Measurements from ENCODE around the gene UCHL3.

UCHL3 gene

GRCh38 chr13:75549262-75550158 lies at the start of gene UCHL3:
Gene UCHL3 (plus strand): TSS chr13:75549791. CDS start chr13:75549821, 30 bp downstream.
- intact Hi-C loops (cut with DNase I) = loop anchor here (1.0 to 5.0 kb wide), 3 partner anchors 11 to 177 kb away; partner anchors contain the start of gene TBC1D4
- DNase-seq = peak; percentile 93 to 99 (median 94)

DNA sequence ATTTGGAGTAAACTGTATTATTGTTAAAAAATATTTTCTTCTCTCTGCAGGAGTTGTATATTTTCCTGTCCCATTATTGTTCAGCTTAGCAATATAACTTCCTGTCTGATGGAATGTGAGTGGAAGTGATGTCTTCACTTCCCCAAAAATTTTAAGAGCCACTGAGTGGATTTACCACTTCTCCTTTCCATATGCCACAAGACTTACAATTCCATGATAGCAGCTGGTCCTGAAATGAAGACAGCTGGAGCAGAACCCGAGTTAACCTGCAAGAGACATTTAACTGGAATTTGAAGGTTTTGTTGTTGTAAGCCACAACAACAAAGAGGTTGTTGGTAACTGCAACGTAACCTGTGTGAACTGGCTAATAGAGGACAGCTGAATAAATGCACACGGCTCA lies 44.3 kb upstream of the UCHL3 start:
- intact Hi-C loops (cut with DNase I) = no loop called here
- no peak for DNase-seq

GRCh38 chr13:75506018-75506417 lies 43.6 kb upstream of the UCHL3 start:
- intact Hi-C loops (cut with DNase I) = no loop called here
- no peak for DNase-seq

GRCh38 chr13:75507027-75508001 lies 42.3 kb upstream of the UCHL3 start:
- intact Hi-C loops (cut with DNase I) = no loop called here
- DNase-seq = peak in 2 of 10 donors; percentile 69 to 74

- DNase-seq = peak in 1 of 10 donors; percentile 55
- intact Hi-C loops (cut with DNase I) = no loop called here
Measured at GRCh38 chr13:75508002-75508548, 41.5 kb upstream of the UCHL3 start.

GRCh38 chr13:75511051-75511625 lies 38.5 kb upstream of the UCHL3 start:
- DNase-seq = no peak
- intact Hi-C loops (cut with DNase I) = no loop called here

DNA sequence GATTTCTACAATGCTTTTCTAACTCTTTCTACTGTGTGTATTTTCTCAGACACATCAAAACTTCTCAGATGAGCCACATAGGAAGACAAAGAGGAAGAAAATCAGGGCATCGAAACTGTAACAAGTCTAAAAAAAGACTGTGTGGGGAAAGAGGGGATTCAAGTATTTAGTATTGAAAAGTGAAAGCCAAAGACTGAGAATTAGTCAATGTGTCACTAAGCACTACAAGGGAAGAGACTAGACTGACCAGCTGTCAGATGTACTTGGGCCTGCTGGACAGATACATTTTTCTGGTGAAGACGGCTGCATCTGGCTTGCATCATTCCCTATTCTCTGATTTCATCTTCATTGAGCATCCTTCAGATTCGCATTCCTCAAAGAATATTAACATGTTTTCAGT lies 37.3 kb upstream of the UCHL3 start:
- DNase-seq = no peak
- intact Hi-C loops (cut with DNase I) = no loop called here

DNA sequence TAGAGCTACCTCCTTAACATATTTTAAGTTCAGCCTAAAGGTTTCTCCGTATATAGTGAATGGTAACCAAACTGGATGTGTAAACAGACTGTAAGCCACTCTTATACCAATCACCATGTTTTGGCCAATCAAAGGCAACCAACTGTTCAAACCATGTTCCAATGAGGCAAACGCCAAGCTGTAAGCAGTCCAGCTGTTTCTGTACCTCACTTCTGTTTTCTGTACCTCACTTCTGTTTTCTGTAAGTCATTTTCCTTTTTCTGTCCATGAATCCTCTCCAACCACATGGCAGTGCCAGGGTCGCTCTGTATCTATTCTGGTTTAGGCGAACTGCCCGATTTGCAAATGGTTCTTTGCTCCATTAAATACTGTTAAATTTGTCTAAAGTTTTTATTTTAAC lies 36.3 kb upstream of the UCHL3 start:
- no peak for DNase-seq
- intact Hi-C loops (cut with DNase I) = no loop called here

DNA sequence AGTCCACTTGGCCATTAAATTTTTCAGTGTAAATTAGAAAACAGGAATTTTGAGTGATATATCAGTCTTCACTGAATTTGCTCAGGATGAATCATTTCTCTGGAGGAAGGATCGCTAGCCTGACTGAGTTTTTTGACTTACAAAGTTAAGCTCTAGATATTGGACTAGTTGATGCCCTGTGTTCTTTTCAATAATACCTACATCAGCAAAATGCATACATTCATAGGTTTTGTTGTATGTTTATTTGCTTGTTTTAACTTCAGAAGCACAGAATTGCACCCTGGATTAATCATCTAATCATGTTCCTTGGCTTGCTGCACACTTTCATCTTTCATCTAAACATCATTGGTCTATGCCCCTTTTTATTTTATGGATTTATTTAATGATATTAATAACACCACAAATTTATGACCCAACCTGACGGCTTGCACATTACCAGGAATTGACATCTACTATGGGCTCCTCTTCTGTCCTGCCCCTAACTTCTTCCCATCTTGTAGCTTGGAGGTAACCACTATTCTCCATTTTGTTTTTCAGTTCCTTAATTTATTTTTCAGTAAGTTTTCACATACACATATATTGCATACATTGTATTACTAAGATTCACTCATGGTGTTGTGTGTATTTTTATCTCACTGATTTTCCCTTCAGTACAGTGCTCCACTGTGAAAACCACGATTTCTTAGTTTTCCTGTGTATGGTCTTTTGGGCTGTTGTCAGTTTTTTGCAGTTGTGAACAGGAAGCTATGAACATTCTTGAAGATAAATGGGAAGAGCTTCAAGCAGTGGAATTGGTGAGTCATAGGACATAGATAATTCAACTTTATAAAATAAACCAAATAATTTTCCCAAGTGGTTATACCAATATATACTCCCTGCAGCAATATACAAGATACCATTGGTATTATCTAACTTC lies 35.3 kb upstream of the UCHL3 start:
- intact Hi-C loops (cut with DNase I) = no loop called here
- DNase-seq = no peak

GRCh38 chr13:75518439-75519088 lies 31.0 kb upstream of the UCHL3 start:
- DNase-seq = peak in 3 of 10 donors; percentile 56 to 84 (median 77)
- intact Hi-C loops (cut with DNase I) = no loop called here

DNA sequence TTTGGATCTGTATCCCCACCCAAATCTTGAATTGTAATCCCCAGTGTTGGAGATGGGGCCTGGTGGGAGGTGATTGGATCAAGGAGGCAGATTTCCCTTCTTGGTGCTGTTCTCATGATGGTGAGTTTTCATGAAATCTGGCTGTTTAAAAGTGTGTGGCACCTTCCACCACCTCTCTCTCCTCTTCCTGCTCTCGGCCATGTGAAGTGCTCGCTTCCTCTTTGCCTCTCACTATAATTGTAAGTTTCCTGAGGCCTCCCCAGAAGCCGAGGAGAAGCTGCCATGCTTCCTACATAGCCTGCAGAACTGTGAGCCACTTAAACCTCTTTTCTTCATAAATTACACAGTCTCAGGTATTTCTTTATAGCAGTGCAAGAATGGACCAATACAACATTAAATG lies 27.6 kb upstream of the UCHL3 start:
- intact Hi-C loops (cut with DNase I) = no loop called here
- DNase-seq = no peak

DNA sequence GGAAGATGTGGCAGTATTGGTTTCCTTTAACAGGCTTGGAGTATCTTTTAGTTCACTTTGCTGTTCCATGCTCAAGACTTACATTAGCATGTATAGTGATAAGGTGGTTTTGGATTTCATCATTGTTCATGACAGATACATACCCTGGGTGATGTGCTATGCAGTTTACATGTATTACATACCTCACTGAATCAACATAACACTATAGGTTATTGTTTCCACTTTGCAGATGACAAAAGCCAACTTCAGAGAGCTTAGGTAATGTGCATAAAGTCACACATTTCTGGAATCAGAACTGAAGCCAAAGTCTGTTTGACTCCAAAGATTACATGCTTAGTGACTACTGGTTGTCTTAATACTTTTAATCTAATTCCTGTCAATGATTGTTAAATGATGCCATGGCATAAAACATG lies 19.0 kb upstream of the UCHL3 start:
- DNase-seq = no peak
- intact Hi-C loops (cut with DNase I) = no loop called here

- no peak for DNase-seq
- intact Hi-C loops (cut with DNase I) = no loop called here
Measured at GRCh38 chr13:75533861-75534260, 15.7 kb upstream of the UCHL3 start.

GRCh38 chr13:75537401-75538365 lies 11.9 kb upstream of the UCHL3 start, which contains the start of gene COMMD6:
Gene COMMD6 (minus strand): TSS chr13:75537841. CDS start chr13:75537805, 36 bp downstream.
- DNase-seq = peak; percentile 64 to 97 (median 80)
- intact Hi-C loops (cut with DNase I) = loop anchor here (1.0 kb wide), 1 partner anchor 12 kb away; the partner anchor contains the start of gene UCHL3

DNA sequence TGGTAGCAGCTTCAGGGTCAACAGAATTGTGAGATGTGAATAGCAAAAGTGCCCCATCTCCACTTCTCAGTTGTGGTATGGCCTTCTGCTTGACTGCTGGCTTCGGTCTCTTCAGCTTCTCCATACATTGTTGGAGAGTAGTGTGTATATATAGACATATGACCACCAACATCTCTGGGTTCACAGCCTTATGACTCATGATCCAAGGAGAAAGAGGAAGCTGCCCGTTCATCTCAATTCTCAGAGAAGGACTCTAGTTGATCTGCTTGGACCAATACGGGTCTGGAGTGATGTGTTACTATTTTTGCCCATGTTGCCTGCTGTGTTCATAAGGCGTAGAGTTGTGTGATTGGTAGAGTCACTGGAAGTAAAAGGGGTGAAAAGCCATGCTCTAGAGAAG lies 8.3 kb upstream of the UCHL3 start:
- DNase-seq = no peak
- intact Hi-C loops (cut with DNase I) = no loop called here

DNA sequence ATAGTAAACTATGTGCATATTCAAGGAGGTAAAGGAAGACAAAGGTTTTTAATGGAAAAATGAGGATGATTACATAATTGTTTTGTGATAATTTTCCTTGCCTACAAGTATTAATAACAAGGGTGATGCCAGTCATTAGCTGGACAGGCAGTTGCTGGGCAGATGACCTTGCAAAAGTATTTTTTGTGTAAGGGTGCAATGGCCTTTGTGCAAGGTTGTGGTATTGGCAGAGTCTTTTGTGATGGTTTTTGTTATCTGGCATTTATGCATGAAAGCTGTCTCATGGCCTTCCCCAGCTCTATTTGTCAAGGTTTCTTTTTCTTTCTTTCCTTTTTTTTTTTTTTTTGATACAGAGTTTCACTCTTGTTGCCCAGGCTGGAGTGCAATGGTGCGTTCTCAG lies 7.6 kb upstream of the UCHL3 start:
- DNase-seq = no peak
- intact Hi-C loops (cut with DNase I) = no loop called here

DNA sequence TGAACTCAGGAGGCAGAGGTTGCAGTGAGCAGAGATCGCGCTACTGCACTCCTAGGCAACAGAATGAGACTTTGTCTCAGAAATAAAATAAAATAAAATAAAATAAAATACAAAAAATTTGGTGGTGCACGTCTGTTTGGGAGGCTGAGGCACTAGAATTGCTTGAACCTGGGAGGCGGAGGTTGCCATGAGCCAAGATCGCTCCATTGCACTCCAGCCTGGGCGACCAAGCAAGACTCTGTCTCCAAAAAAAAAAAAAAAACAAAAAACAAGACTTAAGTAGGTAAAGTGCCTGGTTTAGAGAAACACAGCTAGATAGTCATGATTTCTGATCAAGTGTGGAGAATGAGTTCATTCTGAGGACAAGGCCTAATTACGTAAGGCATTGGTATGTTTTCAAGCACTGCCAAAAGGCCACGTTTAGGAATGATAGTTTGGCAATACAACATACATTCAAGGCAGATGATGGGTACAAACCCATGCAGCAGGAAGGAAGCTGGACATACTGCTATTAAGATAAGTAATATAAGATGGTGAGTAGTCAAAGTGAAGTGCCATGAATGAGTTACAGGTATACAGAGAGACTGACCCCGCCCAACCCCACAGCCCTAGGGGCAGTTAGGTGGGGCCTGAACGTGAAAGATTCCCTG lies 4.8 kb upstream of the UCHL3 start:
- intact Hi-C loops (cut with DNase I) = loop anchor here (5.0 kb wide), 1 partner anchor 63 kb away; the partner anchor contains the start of gene TBC1D4
- DNase-seq = no peak
